Brain microvascular endothelial cell (primary cell): Measurements from ENCODE around the gene TSHZ3.

Experiments
- DNase-seq: peaks from one replicate; pipeline ENCODE4 v3.0.0-alpha.2; 2020
- H3K27ac ChIP-seq: fragments of 250-450 bp; sonication (Bioruptor Pico); 2 replicates; pipeline ENCODE4 v1.5.1; 2020; ENCODE audit warnings: mild to moderate bottlenecking, moderate library complexity
- H3K27me3 ChIP-seq: fragments of 250-450 bp; sonication (Bioruptor Pico); replicated peaks from 2 replicates; pipeline ENCODE4 v1.5.1; 2020; ENCODE audit warnings: mild to moderate bottlenecking
- H3K36me3 ChIP-seq: fragments of 250-450 bp; sonication (Bioruptor Pico); replicated peaks from 2 replicates; pipeline ENCODE4 v1.5.1; 2020; ENCODE audit warnings: mild to moderate bottlenecking
- H3K4me3 ChIP-seq: 2 replicates; pipeline ENCODE4 v1.5.1; 2011; ENCODE audit warnings: low read depth, mild to moderate bottlenecking, control low read depth, low read length, moderate library complexity
- CTCF ChIP-seq: IDR thresholded peaks from 2 replicates; pipeline ENCODE4 v1.5.1; 2011; ENCODE audit warnings: low read depth, mild to moderate bottlenecking, moderate library complexity, low read length, control low read depth, inconsistent platforms; ENCODE audit errors: missing control alignments
- in situ Hi-C: cut with HindIII; loops from 2 replicates; pipeline ENCODE4 v1.10.0; 2017; ENCODE audit warnings: low sequenced_read_pairs, low pct_ligation_motif_present

The TSHZ3 gene

GRCh38 chr19:31377736-31378135, 28.5 kb upstream of the TSHZ3 start:
- TF ChIP-seq CTCF, result no peak
- H3K36me3 ChIP-seq, result no peaks in the 10 kb centered on the region
- no peak overlapping the region for H3K4me3 ChIP-seq
- H3K27me3 ChIP-seq, result no peaks in the 10 kb centered on the region
- in situ Hi-C loops, result no loop called here
- DNase-seq, result no peak
- no peak overlapping the region for H3K27ac ChIP-seq

- Histone ChIP-seq H3K27ac (no peak overlapping the region), H3K4me3 (no peak overlapping the region), H3K36me3 (no peaks in the 10 kb centered on the region), H3K27me3 (no peaks in the 10 kb centered on the region)
- in situ Hi-C loops, result no loop called here
- no peak for TF ChIP-seq CTCF
- DNase-seq, result no peak
These were observed 23.1 kb upstream of the TSHZ3 start for GRCh38 chr19:31372246-31372781.

GRCh38 chr19:31370216-31370615, 21.0 kb upstream of the TSHZ3 start:
- in situ Hi-C loops, result no loop called here
- no peak for DNase-seq
- no peak for TF ChIP-seq CTCF
- no peaks in the 10 kb centered on the region for H3K27me3 ChIP-seq
- H3K27ac ChIP-seq, result no peak overlapping the region
- H3K36me3 ChIP-seq, result no peaks in the 10 kb centered on the region
- no peak overlapping the region for H3K4me3 ChIP-seq

GRCh38 chr19:31364963-31365362, 15.7 kb upstream of the TSHZ3 start:
- in situ Hi-C loops, result no loop called here
- no peaks in the 10 kb centered on the region for H3K27me3 ChIP-seq

GRCh38 chr19:31361728-31362127, 12.5 kb upstream of the TSHZ3 start:
- Histone ChIP-seq H3K27me3 (peaks cover 5% of the 10 kb centered on the region), H3K27ac (no peak overlapping the region), H3K36me3 (no peaks in the 10 kb centered on the region), H3K4me3 (no peak overlapping the region)
- in situ Hi-C loops, result no loop called here
- no peak for TF ChIP-seq CTCF
- DNase-seq, result no peak

More at GRCh38 chr19:31364963-31365362, 15.7 kb upstream of the TSHZ3 start:
- peak; percentile 9 for TF ChIP-seq CTCF
- DNase-seq, result no peak
- Histone ChIP-seq H3K27ac (no peak overlapping the region), H3K36me3 (no peaks in the 10 kb centered on the region), H3K4me3 (no peak overlapping the region)

- Histone ChIP-seq H3K36me3 (no peaks in the 10 kb centered on the region), H3K27me3 (peaks cover 36% of the 10 kb centered on the region), H3K4me3 (no peak overlapping the region), H3K27ac (no peak overlapping the region)
- no peak for TF ChIP-seq CTCF
- in situ Hi-C loops, result no loop called here
- no peak for DNase-seq
These were observed 8.1 kb upstream of the TSHZ3 start for GRCh38 chr19:31357315-31357673.
